ENCODE measurements around the gene FFAR4.

FFAR4 gene

GRCh38 chr10:93576888-93577287, 10.4 kb downstream of the FFAR4 start:
- TF ChIP-seq CTCF (IDR thresholded peaks at IDR 0.05) = no peak

- TF ChIP-seq CTCF (IDR thresholded peaks at IDR 0.05) = no peak
These were observed 11.1 kb downstream of the FFAR4 start for GRCh38 chr10:93577565-93577964.

GRCh38 chr10:93579089-93579488, 12.6 kb downstream of the FFAR4 start:
- TF ChIP-seq CTCF (IDR thresholded peaks at IDR 0.05) = no peak

- no peak for TF ChIP-seq CTCF (IDR thresholded peaks at IDR 0.05)
These were observed 13.7 kb downstream of the FFAR4 start for GRCh38 chr10:93579985-93580711.

- TF ChIP-seq CTCF (IDR thresholded peaks at IDR 0.05) = no peak
These were observed 14.4 kb downstream of the FFAR4 start for GRCh38 chr10:93580828-93581227.

GRCh38 chr10:93584445-93584844, 18.0 kb downstream of the FFAR4 start:
- TF ChIP-seq CTCF (IDR thresholded peaks at IDR 0.05) = no peak

- TF ChIP-seq CTCF (IDR thresholded peaks at IDR 0.05) = no peak
These were observed 23.4 kb downstream of the FFAR4 start for GRCh38 chr10:93589648-93590562.

Measured in LNCAP (cell line).